GM21576 (cell line): ENCODE data around the gene CLDN20.

Experiments
- ATAC-seq: cut with Tn5 transposase; IDR thresholded peaks from one replicate; pipeline ENCODE4 v1.9.1; 2021; ENCODE audit warnings: mild to moderate bottlenecking, moderate library complexity; ENCODE audit not compliant: unreplicated experiment

The CLDN20 gene

GRCh38 chr6:155244434-155244833, 19.4 kb upstream of the CLDN20 start:
- ATAC-seq, result no peak

DNA sequence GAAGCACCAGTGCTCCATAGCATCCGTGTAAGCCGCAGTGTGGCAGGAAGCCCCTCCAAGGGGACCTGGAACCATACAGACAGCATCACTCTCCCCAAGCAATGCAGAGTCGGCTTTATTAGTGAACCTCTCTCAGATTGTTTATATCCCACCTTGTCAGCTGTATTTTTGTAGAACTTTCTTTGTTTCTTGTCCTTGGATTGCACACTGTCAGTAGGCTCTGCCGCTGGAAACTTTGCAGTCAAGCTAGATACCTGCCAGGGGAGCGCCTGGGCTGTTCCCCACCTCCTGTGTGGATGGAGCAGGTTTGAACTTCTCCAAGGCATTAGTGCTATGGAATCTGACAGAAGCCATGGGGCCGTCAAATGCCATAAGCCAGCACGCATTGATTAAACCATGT, 18.6 kb upstream of the CLDN20 start:
- no peak for ATAC-seq

DNA sequence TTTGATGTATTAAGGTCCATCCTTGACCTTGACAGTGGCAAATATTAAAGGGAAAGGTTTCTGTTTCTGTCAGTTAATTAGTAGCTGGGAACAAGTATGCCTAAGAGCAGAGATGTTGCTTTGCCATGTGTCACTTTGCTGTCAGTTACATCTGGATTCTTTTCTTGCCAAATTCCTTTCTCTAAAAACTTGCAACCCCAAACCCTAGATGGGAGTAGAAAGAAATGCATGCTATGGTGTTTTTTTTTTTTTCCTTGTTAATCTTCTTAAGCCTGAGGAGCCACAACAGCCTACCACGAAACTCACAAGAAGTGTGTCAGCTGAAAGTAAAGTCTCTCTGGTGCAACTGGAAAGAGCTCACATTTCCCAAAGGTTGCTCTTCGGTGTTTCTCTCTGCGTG, 18.0 kb upstream of the CLDN20 start:
- no peak for ATAC-seq

DNA sequence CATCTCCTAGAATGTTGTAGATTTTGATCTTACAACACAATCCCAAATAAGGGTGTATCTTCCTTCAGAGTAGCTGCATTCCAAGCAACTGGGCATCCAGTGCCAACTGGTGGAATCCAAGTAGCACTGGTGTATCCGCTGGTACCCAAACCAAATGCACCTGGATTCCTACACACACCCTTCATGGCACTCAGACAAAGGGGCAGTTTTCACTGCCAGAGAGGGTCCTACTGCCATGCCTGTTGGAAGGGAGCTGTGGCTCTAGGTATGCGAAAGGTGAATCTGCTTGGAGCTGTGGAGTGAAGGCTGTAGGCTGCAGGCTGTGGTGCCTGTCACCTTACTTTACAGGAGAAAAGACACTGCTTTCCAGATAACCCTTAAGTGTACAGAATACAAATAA, 17.0 kb upstream of the CLDN20 start:
- ATAC-seq, result no peak

DNA sequence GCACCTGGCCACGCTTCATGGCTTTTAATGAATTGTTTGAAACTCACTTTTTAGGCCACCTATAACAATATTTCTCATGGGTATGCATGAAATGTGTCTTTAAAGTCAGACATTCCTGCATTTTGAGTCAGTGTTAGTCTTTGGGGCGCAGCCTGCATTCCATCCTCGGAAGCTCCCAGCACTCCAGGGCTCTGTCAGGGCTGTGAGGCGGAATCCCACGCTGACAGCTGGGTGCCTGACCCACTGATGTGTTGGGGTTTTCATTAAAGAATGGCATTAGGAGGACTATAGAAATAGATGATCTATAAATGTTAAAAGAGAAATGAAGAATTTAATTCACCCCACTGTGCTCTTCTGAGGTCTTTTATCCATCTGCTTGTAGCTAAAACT, 16.2 kb upstream of the CLDN20 start:
- ATAC-seq, result no peak

DNA sequence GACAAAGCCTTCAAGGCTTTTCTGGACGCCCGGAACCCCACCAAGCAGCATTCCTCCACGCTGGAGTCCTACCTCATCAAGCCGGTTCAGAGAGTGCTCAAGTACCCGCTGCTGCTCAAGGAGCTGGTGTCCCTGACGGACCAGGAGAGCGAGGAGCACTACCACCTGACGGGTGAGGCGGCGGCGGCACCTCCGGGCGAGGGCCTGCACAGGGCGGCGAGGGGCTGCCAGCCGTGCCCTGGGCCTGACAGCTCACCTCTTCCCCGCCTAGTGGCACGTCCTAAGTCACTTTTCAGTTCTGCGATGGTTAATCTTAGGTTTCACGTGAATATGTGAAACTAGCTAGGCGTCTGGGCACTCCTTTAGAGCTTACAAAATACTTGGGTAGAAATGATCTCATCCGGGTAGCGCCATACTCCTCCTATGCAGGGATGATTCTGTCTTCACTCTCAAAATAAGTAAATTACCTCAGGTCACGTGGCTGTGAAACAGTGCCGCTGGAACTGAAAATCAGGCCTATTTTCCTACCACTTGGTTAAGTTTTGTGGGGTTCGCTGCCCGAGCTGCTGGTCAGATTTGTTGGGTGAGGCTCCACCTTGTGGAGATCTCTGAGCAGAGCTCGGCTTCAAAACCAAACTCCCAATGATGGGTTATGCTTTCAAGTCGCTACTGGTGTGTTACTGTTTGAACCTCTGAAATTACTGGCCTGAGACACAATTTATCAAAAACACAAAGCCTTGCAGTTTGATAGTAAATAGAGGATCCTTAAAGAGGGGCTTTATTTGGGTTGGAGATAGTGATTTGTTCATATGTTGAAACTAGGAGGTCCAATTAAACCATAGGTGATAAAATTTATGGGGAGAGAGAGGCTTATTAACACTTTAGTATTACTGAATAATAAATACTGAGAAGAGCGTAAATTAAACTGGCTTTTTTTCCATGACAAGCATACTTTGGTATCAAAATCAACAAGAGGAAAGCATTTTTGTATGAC, 15.5 kb upstream of the CLDN20 start:
- ATAC-seq, result no peak

GRCh38 chr6:155250701-155251381, 13.0 kb upstream of the CLDN20 start:
- no peak for ATAC-seq

DNA sequence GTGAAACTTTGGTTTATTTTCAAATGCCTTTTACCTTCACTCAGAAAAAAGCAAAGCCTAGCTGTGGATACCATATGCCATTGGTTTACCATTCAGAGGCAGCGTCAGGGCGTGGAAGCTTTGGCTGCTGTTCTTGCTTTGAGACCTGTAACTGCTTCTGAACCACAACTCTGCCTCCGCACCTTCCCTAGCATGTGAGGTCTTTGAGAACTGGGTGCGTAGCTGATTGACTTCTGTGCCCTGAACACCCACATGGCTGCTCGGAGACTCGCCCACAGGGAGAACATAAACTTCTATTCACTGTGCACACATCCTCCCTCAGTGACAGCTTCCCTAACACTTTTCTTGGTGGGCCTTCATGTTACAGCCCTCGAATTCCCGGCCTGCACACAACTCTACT, 11.2 kb upstream of the CLDN20 start:
- no peak for ATAC-seq

- no peak for ATAC-seq
Measured at GRCh38 chr6:155253337-155253736, 10.5 kb upstream of the CLDN20 start.

- ATAC-seq, result no peak
Measured at GRCh38 chr6:155254139-155254538, 9.7 kb upstream of the CLDN20 start.

DNA sequence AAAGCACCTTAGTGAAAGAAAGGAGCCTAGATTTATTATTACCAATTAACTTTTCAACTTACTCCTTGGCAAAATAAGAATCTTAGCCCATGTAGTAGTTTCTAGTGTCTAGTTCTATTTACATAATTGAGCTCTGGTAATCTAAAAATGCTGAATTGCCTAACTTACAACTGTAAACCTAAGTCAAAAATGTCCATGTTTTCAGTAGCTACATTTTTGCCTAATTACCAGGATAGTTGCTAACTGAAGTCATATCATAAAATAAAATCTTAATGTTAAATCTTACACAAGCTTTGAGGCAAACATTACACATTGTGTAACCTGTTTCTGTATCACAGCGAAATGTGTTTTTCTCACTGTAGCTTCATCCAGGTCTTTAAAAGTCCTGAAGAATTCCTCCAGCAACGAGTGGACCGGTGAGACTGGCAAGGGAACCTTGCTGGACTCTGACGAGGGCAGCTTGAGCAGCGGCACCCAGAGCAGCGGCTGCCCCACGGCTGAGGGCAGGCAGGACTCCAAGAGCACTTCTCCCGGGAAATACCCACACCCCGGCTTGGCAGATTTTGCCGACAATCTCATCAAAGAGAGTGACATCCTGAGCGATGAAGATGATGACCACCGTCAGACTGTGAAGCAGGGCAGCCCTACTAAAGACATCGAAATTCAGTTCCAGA, 7.6 kb upstream of the CLDN20 start:
- ATAC-seq, result no peak

DNA sequence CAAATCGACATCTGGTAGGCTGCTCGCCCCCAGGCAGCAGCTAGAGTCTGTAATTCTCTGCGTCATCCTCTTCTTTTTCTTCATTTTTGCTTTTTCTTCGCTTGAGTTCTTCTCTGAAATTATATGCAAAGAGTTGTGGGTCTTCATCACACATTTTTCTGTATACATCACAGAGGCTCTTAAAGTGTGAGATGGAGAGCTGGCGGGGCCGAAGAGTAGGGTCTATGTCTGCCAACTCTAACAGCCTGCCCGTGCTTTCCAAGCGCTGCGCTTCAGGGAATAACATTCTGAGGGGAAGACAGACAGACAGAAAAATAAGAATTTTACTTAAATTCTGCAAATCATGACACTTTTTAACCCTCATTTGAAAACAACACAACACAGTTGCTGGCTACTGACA, 6.0 kb upstream of the CLDN20 start:
- no peak for ATAC-seq

- ATAC-seq, result no peak
Measured at GRCh38 chr6:155259204-155259603, 4.6 kb upstream of the CLDN20 start.

GRCh38 chr6:155259897-155260296, 3.9 kb upstream of the CLDN20 start:
- no peak for ATAC-seq

DNA sequence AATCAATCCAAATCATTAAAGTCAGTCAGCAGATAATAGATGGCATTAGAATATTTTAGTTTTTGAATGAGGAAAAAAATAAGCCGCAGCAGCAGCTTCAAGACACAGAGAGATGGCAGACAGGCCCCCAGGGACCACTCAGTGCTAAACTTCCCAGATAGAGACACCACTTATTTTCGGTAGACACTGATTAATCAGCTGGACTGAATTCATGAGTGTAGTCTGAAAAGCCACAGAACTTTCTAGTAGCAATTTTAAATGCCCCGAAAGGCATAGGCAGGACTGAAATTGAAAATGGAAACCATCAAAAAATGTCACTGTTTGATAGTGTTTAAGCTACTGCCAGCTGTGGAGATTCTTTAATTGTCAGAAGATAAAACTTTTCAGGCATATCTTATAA, 3.1 kb upstream of the CLDN20 start:
- peak; percentile 53 for ATAC-seq

DNA sequence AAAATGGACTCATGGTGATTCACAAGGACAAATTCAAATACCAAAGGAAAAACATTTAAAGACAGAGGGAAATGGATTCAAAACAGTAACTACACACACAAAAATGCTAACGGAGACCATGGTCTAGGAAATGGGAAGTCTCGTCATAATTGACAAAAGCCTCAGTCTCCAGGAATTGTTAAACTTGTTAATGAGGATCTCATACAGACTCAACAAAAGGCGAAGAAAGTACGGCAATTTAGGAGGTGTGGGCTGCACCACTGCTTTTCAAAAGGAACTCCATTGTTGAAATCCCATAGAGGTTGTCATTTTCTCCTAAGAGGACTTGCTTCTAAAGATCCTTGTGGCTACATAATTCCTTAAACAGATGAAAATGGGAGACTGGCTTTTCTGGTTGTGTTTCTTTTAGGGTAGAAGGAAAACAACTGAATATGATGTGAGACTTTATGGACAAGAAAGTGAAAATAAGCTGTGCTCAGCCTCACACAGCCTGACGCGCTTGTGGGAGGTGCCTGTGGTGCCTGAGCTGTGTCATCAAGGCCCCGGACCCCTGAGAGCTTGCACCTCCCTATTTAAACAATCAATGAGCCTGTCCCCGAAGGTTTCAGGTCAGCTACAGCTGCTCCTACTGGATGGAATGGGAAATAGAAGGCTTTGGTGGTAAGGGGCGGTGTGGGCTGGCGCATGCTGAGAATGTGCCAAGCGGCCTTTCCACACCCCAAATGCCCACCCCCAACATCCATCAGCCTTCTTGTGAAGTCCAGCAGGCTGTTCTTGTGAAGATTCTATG, 2.5 kb upstream of the CLDN20 start:
- no peak for ATAC-seq

DNA sequence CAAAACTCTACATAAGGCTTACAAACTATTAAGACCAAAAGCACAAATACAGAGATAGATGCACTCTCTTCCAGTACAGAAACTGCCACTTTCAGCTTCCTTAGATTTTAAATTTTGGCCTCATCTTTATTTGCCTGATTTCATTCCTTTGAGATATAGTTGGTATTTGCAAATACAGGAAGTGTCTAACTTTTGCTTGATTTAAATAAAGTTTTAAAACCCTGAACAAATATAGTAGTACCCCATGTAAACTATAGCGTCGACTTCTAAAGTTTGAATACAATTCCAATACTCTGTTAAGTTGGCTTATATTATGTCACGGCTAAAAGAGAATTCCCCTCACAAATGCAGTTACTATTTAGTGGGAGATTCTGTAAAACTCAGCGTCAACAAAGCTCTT, 1.2 kb upstream of the CLDN20 start:
- no peak for ATAC-seq

DNA sequence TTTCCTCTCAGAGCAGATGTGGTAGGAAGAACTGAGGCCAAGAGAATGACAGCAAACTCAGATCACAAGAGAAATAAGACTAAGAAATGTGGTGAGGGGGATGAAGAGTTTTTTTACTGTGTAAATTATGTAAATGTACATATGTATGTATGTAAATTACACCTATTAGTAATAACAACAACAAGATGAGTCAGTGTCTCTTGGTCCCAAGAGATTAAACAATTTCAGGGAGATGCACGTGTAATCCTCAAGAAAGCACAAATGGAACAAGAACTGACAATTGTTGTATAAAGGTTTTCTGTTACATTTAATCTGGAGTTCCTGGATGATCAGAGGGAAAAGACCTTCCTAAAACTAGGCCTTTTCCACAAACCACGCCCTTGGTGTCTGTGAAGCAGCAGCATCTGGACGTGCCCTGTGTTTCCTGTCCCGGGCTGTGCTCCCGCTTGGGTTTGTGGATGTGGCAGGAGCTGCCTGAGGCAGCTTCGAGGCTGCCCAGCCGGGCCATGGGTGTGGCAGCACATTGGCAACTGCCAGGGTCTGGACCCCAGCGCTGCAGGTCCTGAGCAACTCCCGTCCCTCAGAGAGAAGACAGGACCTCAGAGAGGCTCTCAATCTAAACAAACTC, 994 bp downstream of the CLDN20 start:
- no peak for ATAC-seq

- ATAC-seq, result no peak
Measured at GRCh38 chr6:155265843-155266535, 2.2 kb downstream of the CLDN20 start.

GRCh38 chr6:155267411-155267810, 3.6 kb downstream of the CLDN20 start:
- no peak for ATAC-seq
